GM19328 (cell line): Measurements from ENCODE around the gene COCH.
"Not testable (repeated sequence)": the region's sequence is repeated elsewhere in the genome, so short reads cannot be mapped to it uniquely, and the experiment has no call there.

Experiments
- ATAC-seq: cut with Tn5 transposase; IDR thresholded peaks from one replicate; pipeline ENCODE4 v1.9.1; 2021; ENCODE audit warnings: mild to moderate bottlenecking, moderate library complexity; ENCODE audit not compliant: unreplicated experiment

COCH gene

DNA sequence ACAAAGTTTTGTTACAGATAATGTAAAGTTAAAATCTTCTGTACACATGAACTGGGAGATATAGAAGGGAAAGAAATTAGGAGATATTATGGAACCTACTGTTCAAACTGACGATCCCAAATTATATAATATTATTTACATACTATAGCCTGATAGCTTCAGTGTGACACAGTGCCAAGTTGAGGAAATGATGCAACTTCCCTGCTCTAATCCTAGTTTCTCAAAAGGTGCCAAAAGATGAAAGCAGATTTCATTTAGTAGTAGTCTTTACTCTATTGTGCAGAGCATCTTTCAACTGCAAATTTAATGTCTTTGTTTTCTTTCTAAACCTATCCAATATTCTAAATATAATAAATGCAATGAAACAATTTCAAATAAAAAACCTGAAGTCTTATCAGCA, 46.9 kb downstream of the COCH start:
- no peak for ATAC-seq

DNA sequence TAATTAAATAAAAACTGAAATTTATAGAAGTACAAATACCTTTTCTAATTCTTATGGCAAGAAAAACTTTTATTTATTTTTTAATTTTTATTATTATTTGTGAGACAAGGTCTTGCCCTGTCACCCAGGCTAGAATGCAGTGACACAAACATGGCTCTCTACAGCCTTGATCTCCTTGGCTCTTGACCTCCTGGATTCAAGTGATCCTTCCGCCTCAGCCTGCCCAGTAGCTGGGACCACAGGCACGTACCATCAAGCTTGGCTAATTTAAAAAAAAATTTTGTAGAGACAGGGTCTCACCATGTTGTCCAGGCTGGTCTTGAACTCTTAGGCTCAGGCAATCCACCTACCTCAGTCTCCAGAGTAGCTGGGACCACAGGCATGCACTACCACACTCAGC, 47.4 kb downstream of the COCH start:
- no peak for ATAC-seq

DNA sequence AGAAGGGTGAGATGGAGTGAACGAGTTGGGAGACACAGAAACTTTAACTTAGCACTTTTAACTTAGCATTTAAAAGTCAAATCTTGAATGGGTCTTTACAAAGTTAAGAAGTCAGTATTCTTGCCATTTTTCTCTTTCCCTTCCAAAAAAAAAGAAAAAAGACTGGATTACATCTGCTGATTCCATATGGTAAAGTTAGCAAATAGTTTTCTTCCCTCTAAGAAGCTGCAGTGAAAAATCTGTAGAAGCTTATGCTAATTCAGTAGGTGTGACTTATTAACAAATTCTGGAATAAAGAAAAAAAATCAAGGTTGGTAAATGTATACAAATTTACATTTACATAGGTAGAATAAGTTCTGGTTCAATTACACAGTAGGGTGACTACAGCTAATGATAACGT, 50.9 kb downstream of the COCH start:
- no peak for ATAC-seq

DNA sequence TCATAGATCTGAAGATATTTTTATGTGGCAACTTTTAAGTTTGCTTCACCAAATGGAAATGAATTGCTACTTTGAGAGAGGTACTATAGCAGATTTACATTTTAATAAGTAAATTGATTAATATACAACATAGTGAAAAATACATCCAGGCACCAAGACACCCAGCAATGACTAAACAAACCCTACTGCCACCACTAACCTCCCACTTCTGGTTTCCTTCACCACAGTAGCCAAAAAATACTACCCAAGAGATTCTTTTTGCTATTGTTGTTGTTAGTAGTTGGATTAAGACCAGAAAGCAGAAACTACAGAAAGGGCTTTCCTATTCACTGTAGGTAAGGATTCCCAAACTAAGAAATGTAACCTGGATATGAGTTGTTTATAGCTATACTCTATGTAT, 54.1 kb downstream of the COCH start:
- ATAC-seq = no peak

GRCh38 chr14:30933937-30934336, 59.6 kb downstream of the COCH start:
- not testable (repeated sequence) for ATAC-seq

GRCh38 chr14:30935445-30935844, 61.1 kb downstream of the COCH start:
- no peak for ATAC-seq

- no peak for ATAC-seq
Observed at GRCh38 chr14:30938617-30939016, 64.3 kb downstream of the COCH start.
